ENCODE measurements around the gene ZNF827. TPM values are rescaled to one million over a fixed set of nuclear protein-coding genes. Genes with fewer than 3 reads are reported as not detected.

ZNF827 gene, protein sequence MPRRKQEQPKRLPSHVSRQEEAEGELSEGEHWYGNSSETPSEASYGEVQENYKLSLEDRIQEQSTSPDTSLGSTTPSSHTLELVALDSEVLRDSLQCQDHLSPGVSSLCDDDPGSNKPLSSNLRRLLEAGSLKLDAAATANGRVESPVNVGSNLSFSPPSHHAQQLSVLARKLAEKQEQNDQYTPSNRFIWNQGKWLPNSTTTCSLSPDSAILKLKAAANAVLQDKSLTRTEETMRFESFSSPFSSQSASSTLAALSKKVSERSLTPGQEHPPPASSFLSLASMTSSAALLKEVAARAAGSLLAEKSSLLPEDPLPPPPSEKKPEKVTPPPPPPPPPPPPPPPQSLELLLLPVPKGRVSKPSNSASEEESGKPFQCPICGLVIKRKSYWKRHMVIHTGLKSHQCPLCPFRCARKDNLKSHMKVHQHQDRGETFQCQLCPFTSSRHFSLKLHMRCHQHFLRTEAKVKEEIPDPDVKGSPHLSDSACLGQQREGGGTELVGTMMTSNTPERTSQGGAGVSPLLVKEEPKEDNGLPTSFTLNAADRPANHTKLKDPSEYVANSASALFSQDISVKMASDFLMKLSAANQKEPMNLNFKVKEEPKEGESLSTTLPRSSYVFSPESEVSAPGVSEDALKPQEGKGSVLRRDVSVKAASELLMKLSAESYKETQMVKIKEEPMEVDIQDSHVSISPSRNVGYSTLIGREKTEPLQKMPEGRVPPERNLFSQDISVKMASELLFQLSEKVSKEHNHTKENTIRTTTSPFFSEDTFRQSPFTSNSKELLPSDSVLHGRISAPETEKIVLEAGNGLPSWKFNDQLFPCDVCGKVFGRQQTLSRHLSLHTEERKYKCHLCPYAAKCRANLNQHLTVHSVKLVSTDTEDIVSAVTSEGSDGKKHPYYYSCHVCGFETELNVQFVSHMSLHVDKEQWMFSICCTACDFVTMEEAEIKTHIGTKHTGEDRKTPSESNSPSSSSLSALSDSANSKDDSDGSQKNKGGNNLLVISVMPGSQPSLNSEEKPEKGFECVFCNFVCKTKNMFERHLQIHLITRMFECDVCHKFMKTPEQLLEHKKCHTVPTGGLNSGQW
- total RNA-seq (2014; rRNA removed; shearing (Covaris generic)) = 4.3 and 9.2 TPM in 2 replicates

DNA sequence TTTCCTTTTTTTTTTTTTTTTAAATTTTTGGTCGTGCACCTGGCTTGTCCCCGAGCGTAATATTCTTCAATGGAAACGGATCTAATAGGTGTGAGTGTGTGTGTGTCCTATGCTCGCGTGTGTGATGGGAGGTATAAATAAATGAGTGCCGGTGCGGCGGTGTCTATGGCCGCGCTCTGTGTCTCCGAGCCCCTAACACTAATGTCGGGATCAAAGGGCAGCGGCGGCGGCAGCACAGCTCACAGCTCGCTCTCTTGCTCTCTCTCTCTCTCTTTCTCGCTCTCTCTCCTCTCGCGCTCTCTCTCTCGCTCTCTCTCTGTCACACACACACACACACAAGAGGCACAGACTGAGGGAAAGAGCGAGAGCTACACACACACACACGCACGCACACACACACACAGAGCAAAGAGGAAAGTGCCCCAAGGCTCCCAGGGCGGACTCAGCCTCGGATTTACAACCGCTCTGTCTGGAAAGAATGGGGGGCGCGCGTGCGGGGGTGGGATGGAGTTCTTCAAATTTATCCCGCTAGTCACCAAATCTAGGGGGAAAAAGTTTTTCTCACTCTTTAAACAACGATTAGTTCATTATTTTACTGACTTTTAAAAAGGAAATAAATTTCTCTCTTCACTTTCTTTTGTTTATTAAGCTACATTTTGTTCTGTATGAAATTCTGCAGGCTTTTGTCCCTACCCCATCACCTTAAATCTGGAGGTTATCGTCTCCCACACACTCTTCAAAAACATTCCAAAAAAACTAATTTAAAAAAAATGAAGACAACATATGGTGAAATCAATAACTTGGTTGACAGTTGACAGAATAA is at the start of gene ZNF827:
ZNF827 (minus strand) TSS at position 206 of the 823 bp plus-strand sequence. CDS start 416 bp downstream, outside the sequence.
- Histone ChIP-seq H3K27ac (peak within 1 kb of the TSS; percentile 78), H3K36me3 (peaks cover 3% of the 10 kb centered on the region; the same call in 1 of the 2 replicates), H3K9me3 (replicated peaks) (no peaks in the 10 kb centered on the region), H3K4me1 (replicated peaks) (peaks cover 44% of the 10 kb centered on the region), H3K4me3 (peak within 1 kb of the TSS; percentile 60), H3K27me3 (replicated peaks) (no peaks in the 10 kb centered on the region)
- peak; percentile 72 to 74 for DNase-seq (ENCODE audit: low read depth in 1 of 2, low spot score in 2 of 2)

GRCh38 chr4:145984563-145984962 is 45.9 kb upstream of the ZNF827 start:
- no peak for DNase-seq (ENCODE audit: low read depth in 1 of 2, low spot score in 2 of 2)
- Histone ChIP-seq H3K27me3 (replicated peaks) (no peaks in the 10 kb centered on the region), H3K36me3 (no peaks in the 10 kb centered on the region), H3K4me1 (replicated peaks) (no peaks in the 10 kb centered on the region), H3K4me3 (no peak overlapping the region), H3K27ac (no peak overlapping the region), H3K9me3 (replicated peaks) (no peaks in the 10 kb centered on the region)

GRCh38 chr4:145982791-145983190 is 44.2 kb upstream of the ZNF827 start:
- Histone ChIP-seq H3K9me3 (replicated peaks) (no peaks in the 10 kb centered on the region), H3K36me3 (no peaks in the 10 kb centered on the region), H3K4me3 (no peak overlapping the region), H3K4me1 (replicated peaks) (no peaks in the 10 kb centered on the region), H3K27ac (no peak overlapping the region), H3K27me3 (replicated peaks) (no peaks in the 10 kb centered on the region)
- DNase-seq (ENCODE audit: low read depth in 1 of 2, low spot score in 2 of 2) = no peak

GRCh38 chr4:145979160-145979559 is 40.5 kb upstream of the ZNF827 start:
- no peaks in the 10 kb centered on the region for H3K27me3 ChIP-seq (replicated peaks)
- no peaks in the 10 kb centered on the region for H3K36me3 ChIP-seq
- H3K27ac ChIP-seq = no peak overlapping the region
- DNase-seq (ENCODE audit: low read depth in 1 of 2, low spot score in 2 of 2) = no peak
- H3K4me3 ChIP-seq = no peak overlapping the region
- H3K4me1 ChIP-seq (replicated peaks) = no peaks in the 10 kb centered on the region
- H3K9me3 ChIP-seq (replicated peaks) = no peaks in the 10 kb centered on the region

- Histone ChIP-seq H3K36me3 (no peaks in the 10 kb centered on the region), H3K4me3 (no peak overlapping the region)
Measured at GRCh38 chr4:145976680-145977079, 38.1 kb upstream of the ZNF827 start.

DNA sequence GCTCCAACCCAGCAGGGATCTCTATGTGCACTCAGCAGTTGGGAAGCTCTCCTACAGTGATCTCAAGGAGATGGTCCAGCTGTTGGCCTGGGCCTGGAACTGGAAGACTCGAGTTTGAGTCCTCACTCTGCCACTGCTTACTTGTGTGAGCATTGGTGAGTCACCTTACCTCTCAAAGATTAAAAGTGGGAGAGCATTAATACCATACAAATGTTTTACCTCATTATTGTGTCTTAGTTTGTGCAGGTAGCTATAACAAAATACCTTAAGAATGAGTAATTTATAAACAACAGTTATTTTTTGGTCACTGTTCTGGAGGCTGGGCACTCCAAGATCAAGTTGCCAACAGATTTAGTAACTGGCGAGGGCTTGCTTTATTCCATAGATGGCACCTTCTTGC is 21.4 kb upstream of the ZNF827 start:
- peaks cover 10% of the 10 kb centered on the region for H3K4me1 ChIP-seq (replicated peaks)
- no peak overlapping the region for H3K4me3 ChIP-seq
- no peaks in the 10 kb centered on the region for H3K9me3 ChIP-seq (replicated peaks)
- H3K27ac ChIP-seq = no peak overlapping the region
- no peaks in the 10 kb centered on the region for H3K36me3 ChIP-seq
- DNase-seq (ENCODE audit: low read depth in 1 of 2, low spot score in 2 of 2) = no peak
- no peaks in the 10 kb centered on the region for H3K27me3 ChIP-seq (replicated peaks)

More at GRCh38 chr4:145976680-145977079, 38.1 kb upstream of the ZNF827 start:
- Histone ChIP-seq H3K27ac (no peak overlapping the region), H3K4me1 (replicated peaks) (no peaks in the 10 kb centered on the region), H3K27me3 (replicated peaks) (no peaks in the 10 kb centered on the region), H3K9me3 (replicated peaks) (no peaks in the 10 kb centered on the region)
- DNase-seq (ENCODE audit: low read depth in 1 of 2, low spot score in 2 of 2) = no peak

GRCh38 chr4:145957302-145957701 is 18.7 kb upstream of the ZNF827 start:
- no peak for DNase-seq (ENCODE audit: low read depth in 1 of 2, low spot score in 2 of 2)
- H3K4me1 ChIP-seq (replicated peaks) = peaks cover 17% of the 10 kb centered on the region

GRCh38 chr4:145956288-145956890 is 17.8 kb upstream of the ZNF827 start:
- Histone ChIP-seq H3K4me1 (replicated peaks) (peaks cover 17% of the 10 kb centered on the region), H3K36me3 (no peaks in the 10 kb centered on the region), H3K27ac (no peak overlapping the region), H3K9me3 (replicated peaks) (no peaks in the 10 kb centered on the region; the same call in 1 of the 2 replicates), H3K4me3 (no peak overlapping the region), H3K27me3 (replicated peaks) (no peaks in the 10 kb centered on the region)
- DNase-seq (ENCODE audit: low read depth in 1 of 2, low spot score in 2 of 2) = peak; percentile 33 to 52

More at GRCh38 chr4:145957302-145957701, 18.7 kb upstream of the ZNF827 start:
- no peak overlapping the region for H3K27ac ChIP-seq
- no peaks in the 10 kb centered on the region; the same call in 1 of the 2 replicates for H3K9me3 ChIP-seq (replicated peaks)
- H3K4me3 ChIP-seq = no peak overlapping the region
- H3K27me3 ChIP-seq (replicated peaks) = no peaks in the 10 kb centered on the region
- H3K36me3 ChIP-seq = no peaks in the 10 kb centered on the region

GRCh38 chr4:145954924-145955339 is 16.3 kb upstream of the ZNF827 start:
- Histone ChIP-seq H3K9me3 (replicated peaks) (no peaks in the 10 kb centered on the region; the same call in 1 of the 2 replicates), H3K4me3 (no peak overlapping the region), H3K27me3 (replicated peaks) (no peaks in the 10 kb centered on the region), H3K4me1 (replicated peaks) (peaks cover 17% of the 10 kb centered on the region), H3K27ac (no peak overlapping the region), H3K36me3 (no peaks in the 10 kb centered on the region)
- peak in 1 of 2 experiments; percentile 50 for DNase-seq (ENCODE audit: low read depth in 1 of 2, low spot score in 2 of 2)

DNA sequence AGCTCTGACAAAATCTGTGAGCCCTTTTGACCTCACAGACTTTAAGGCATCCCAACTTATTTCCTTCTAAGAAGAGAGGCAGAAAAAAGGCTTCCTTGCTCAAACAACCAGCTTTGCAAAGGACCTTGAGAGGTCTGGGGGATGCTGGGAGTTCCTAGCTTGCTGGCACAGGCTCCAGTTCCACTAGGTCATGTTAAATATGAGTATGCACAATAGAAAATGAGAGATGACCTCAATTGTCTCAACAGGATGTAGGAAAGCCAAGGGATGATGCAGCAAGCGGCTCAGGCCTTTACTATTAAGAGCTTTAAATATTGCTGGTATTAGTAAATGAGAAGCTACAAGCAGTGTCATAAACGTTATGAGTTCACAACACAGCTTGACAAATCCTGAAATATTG is 13.3 kb upstream of the ZNF827 start:
- H3K9me3 ChIP-seq (replicated peaks) = no peaks in the 10 kb centered on the region; the same call in 1 of the 2 replicates
- no peaks in the 10 kb centered on the region for H3K36me3 ChIP-seq
- no peak overlapping the region for H3K27ac ChIP-seq
- H3K27me3 ChIP-seq (replicated peaks) = no peaks in the 10 kb centered on the region
- H3K4me1 ChIP-seq (replicated peaks) = peaks cover 10% of the 10 kb centered on the region
- no peak for DNase-seq (ENCODE audit: low read depth in 1 of 2, low spot score in 2 of 2)
- H3K4me3 ChIP-seq = no peak overlapping the region

DNA sequence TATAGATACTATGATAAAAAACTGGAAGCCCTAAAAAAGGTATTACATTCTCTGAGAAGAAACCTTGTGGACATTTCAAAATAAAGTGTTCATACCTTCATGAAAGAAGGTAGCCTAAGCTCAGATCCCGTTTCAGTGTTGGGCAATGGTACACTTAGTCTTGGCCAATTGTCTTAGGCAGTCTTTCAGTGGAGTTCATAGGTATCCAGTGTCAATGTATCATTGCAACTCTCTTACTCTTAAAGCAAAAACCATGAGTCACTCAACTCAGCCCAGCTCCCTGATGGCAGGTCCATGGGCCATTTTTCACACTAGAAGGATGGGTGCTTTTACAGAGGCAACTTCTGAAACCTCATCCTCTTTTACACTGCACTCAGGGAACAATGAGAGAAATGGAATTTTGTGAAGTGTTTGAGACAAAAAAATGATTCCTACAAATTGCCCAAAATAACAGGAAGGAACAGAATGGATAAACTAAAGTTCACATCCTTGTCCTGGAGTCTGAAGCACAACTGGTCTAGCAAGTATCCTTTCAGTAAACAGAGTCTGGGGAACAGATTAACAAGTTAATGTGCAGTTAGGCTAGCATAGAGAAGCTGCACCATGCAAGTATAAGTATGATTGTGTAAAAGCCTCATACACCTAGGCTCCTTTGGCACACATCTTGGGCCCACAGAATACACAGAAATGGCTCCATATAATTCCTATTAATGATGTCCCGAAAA is 7.0 kb upstream of the ZNF827 start:
- Histone ChIP-seq H3K36me3 (no peaks in the 10 kb centered on the region), H3K4me1 (replicated peaks) (peaks cover 13% of the 10 kb centered on the region), H3K9me3 (replicated peaks) (no peaks in the 10 kb centered on the region), H3K27ac (no peak overlapping the region), H3K27me3 (replicated peaks) (no peaks in the 10 kb centered on the region), H3K4me3 (no peak overlapping the region)
- DNase-seq (ENCODE audit: low read depth in 1 of 2, low spot score in 2 of 2) = no peak

GRCh38 chr4:145944886-145945285 is 6.3 kb upstream of the ZNF827 start:
- H3K9me3 ChIP-seq (replicated peaks) = no peaks in the 10 kb centered on the region
- no peaks in the 10 kb centered on the region for H3K27me3 ChIP-seq (replicated peaks)
- H3K4me1 ChIP-seq (replicated peaks) = peaks cover 19% of the 10 kb centered on the region
- no peak for DNase-seq (ENCODE audit: low read depth in 1 of 2, low spot score in 2 of 2)
- no peaks in the 10 kb centered on the region for H3K36me3 ChIP-seq
- no peak overlapping the region for H3K4me3 ChIP-seq
- no peak overlapping the region for H3K27ac ChIP-seq
